Measurements from ENCODE around the gene NTRK3.
"Not testable (repeated sequence)": the region's sequence is repeated elsewhere in the genome, so short reads cannot be mapped to it uniquely, and the experiment has no call there.

The NTRK3 gene

GRCh38 chr15:88049506-88049905, 207.0 kb downstream of the NTRK3 start:
- no peak for DNase-seq (ENCODE audit: low read depth)
- H3K4me3 ChIP-seq (ENCODE audit: low read depth, low read length): no peak overlapping the region

- no peak overlapping the region for H3K4me3 ChIP-seq (ENCODE audit: low read depth, low read length)
- DNase-seq (ENCODE audit: low read depth): no peak
Measured at GRCh38 chr15:88048755-88049154, 207.8 kb downstream of the NTRK3 start.

- no peak overlapping the region for H3K4me3 ChIP-seq (ENCODE audit: low read depth, low read length)
- no peak for DNase-seq (ENCODE audit: low read depth)
Measured at GRCh38 chr15:88048237-88048636, 208.3 kb downstream of the NTRK3 start.

- no peak overlapping the region for H3K4me3 ChIP-seq (ENCODE audit: low read depth, low read length)
- no peak for DNase-seq (ENCODE audit: low read depth)
Measured at GRCh38 chr15:88046576-88047129, 209.9 kb downstream of the NTRK3 start.

GRCh38 chr15:88043396-88043795, 213.1 kb downstream of the NTRK3 start:
- H3K4me3 ChIP-seq (ENCODE audit: low read depth, low read length): no peak overlapping the region
- no peak for DNase-seq (ENCODE audit: low read depth)

- DNase-seq (ENCODE audit: low read depth): no peak
- no peak overlapping the region for H3K4me3 ChIP-seq (ENCODE audit: low read depth, low read length)
Measured at GRCh38 chr15:88042047-88042446, 214.5 kb downstream of the NTRK3 start.

GRCh38 chr15:88040516-88040915, 216.0 kb downstream of the NTRK3 start:
- no peak for DNase-seq (ENCODE audit: low read depth)
- no peak overlapping the region for H3K4me3 ChIP-seq (ENCODE audit: low read depth, low read length)

GRCh38 chr15:88038261-88038660, 218.3 kb downstream of the NTRK3 start:
- H3K4me3 ChIP-seq (ENCODE audit: low read depth, low read length): no peak overlapping the region
- DNase-seq (ENCODE audit: low read depth): no peak

GRCh38 chr15:88036154-88036839, 220.2 kb downstream of the NTRK3 start:
- no peak for DNase-seq (ENCODE audit: low read depth)

GRCh38 chr15:88035381-88035780, 221.2 kb downstream of the NTRK3 start:
- no peak for DNase-seq (ENCODE audit: low read depth)
- no peak overlapping the region for H3K4me3 ChIP-seq (ENCODE audit: low read depth, low read length)

More at GRCh38 chr15:88036154-88036839, 220.2 kb downstream of the NTRK3 start:
- H3K4me3 ChIP-seq (ENCODE audit: low read depth, low read length): no peak overlapping the region

- not testable (repeated sequence) for H3K4me3 ChIP-seq (ENCODE audit: low read depth, low read length); DNase-seq (ENCODE audit: low read depth)
Measured at GRCh38 chr15:88033421-88033820, 223.1 kb downstream of the NTRK3 start.

GRCh38 chr15:88032787-88033186, 223.8 kb downstream of the NTRK3 start:
- H3K4me3 ChIP-seq (ENCODE audit: low read depth, low read length): no peak overlapping the region
- no peak for DNase-seq (ENCODE audit: low read depth)

- no peak for DNase-seq (ENCODE audit: low read depth)
- no peak overlapping the region for H3K4me3 ChIP-seq (ENCODE audit: low read depth, low read length)
Measured at GRCh38 chr15:88031461-88031860, 225.1 kb downstream of the NTRK3 start.

- no peak for DNase-seq (ENCODE audit: low read depth)
- H3K4me3 ChIP-seq (ENCODE audit: low read depth, low read length): no peak overlapping the region
Measured at GRCh38 chr15:88029696-88030095, 226.8 kb downstream of the NTRK3 start.

GRCh38 chr15:88028024-88028423, 228.5 kb downstream of the NTRK3 start:
- no peak for DNase-seq (ENCODE audit: low read depth)
- H3K4me3 ChIP-seq (ENCODE audit: low read depth, low read length): no peak overlapping the region

- no peak for DNase-seq (ENCODE audit: low read depth)
Measured at GRCh38 chr15:88023914-88024313, 232.6 kb downstream of the NTRK3 start.

GRCh38 chr15:88022716-88023115, 233.8 kb downstream of the NTRK3 start:
- H3K4me3 ChIP-seq (ENCODE audit: low read depth, low read length): no peak overlapping the region
- DNase-seq (ENCODE audit: low read depth): no peak

More at GRCh38 chr15:88023914-88024313, 232.6 kb downstream of the NTRK3 start:
- no peak overlapping the region for H3K4me3 ChIP-seq (ENCODE audit: low read depth, low read length)

GRCh38 chr15:88021601-88022000, 234.9 kb downstream of the NTRK3 start:
- DNase-seq (ENCODE audit: low read depth): no peak
- no peak overlapping the region for H3K4me3 ChIP-seq (ENCODE audit: low read depth, low read length)

- H3K4me3 ChIP-seq (ENCODE audit: low read depth, low read length): no peak overlapping the region
- no peak for DNase-seq (ENCODE audit: low read depth)
Measured at GRCh38 chr15:88020806-88021205, 235.7 kb downstream of the NTRK3 start.

GRCh38 chr15:88019656-88020055, 236.9 kb downstream of the NTRK3 start:
- DNase-seq (ENCODE audit: low read depth): no peak
- no peak overlapping the region for H3K4me3 ChIP-seq (ENCODE audit: low read depth, low read length)

GRCh38 chr15:88018869-88019641, 237.5 kb downstream of the NTRK3 start:
- H3K4me3 ChIP-seq (ENCODE audit: low read depth, low read length): no peak overlapping the region
- DNase-seq (ENCODE audit: low read depth): no peak
